Keratinocyte (primary cell): Measurements from ENCODE around the gene PPP1R12A. TPM values are rescaled to one million over a fixed set of nuclear protein-coding genes. Genes with fewer than 3 reads are reported as not detected.

Experiments
- DNase-seq: peaks from one replicate; pipeline ENCODE4 v3.0.0-alpha.2; 2011; ENCODE audit warnings: low read depth, missing footprints, low spot score
- FAIRE-seq: peaks from 2 replicates; lab custom pipeline; 2011; peaks lifted over from hg19 to GRCh38; lab: Jason Lieb, UNC
- H2AFZ ChIP-seq: 2 replicates; pipeline ENCODE4 v1.6.0; 2012; ENCODE audit warnings: low read length, control low read depth, inconsistent platforms; ENCODE audit not compliant: control insufficient read depth
- H3K27ac ChIP-seq: 2 replicates; pipeline ENCODE4 v1.5.1; 2011; ENCODE audit warnings: low read length; ENCODE audit not compliant: control insufficient read depth, insufficient read depth
- H3K27me3 ChIP-seq: 3 replicates; pipeline ENCODE4 v1.6.0; 2011; ENCODE audit warnings: low read length; ENCODE audit not compliant: control insufficient read depth, insufficient read depth; ENCODE audit errors: extremely low read depth
- H3K36me3 ChIP-seq, 2 experiments: 2 replicates in 1 of 2; 3 replicates in 1 of 2; pipeline ENCODE4 v1.5.1; 2011; ENCODE audit warnings: low read length in 2 of 2, mild to moderate bottlenecking in 1 of 2; ENCODE audit not compliant: control insufficient read depth in 2 of 2, insufficient read depth in 2 of 2; ENCODE audit errors: extremely low read depth in 1 of 2
- H3K4me1 ChIP-seq: 3 replicates; pipeline ENCODE4 v1.5.1; 2011; ENCODE audit warnings: low read length; ENCODE audit not compliant: control insufficient read depth, insufficient read depth; ENCODE audit errors: extremely low read depth
- H3K4me2 ChIP-seq: 3 replicates; pipeline ENCODE4 v1.6.0; 2011; ENCODE audit warnings: low read depth, low read length; ENCODE audit not compliant: control insufficient read depth, insufficient read depth; ENCODE audit errors: extremely low read depth
- H3K4me3 ChIP-seq, 3 experiments: fragments of 200-600 bp in 1 of 3; sonication (generic) in 1 of 3; 2 replicates in 2 of 3; 3 replicates in 1 of 3; pipeline ENCODE4 v1.5.1; 2011 to 2016; ENCODE audit warnings: low read length in 3 of 3, mild to moderate bottlenecking in 3 of 3, control low read depth in 2 of 3, inconsistent platforms in 1 of 3, low read depth in 1 of 3, mixed read lengths in 1 of 3, mixed run types in 1 of 3, moderate library complexity in 1 of 3; ENCODE audit not compliant: control insufficient read depth in 2 of 3, insufficient read depth in 2 of 3; ENCODE audit errors: extremely low read depth in 1 of 3
- H3K79me2 ChIP-seq: 2 replicates; pipeline ENCODE4 v1.6.0; 2012; ENCODE audit warnings: low read length; ENCODE audit not compliant: control insufficient read depth, insufficient read depth
- H3K9ac ChIP-seq: 3 replicates; pipeline ENCODE4 v1.6.0; 2011; ENCODE audit warnings: low read length; ENCODE audit not compliant: control insufficient read depth, insufficient read depth; ENCODE audit errors: extremely low read depth
- H3K9me1 ChIP-seq: 3 replicates; pipeline ENCODE4 v1.6.0; 2011; ENCODE audit warnings: low read length; ENCODE audit not compliant: control insufficient read depth, insufficient read depth; ENCODE audit errors: extremely low read depth
- H3K9me3 ChIP-seq: 2 replicates; pipeline ENCODE4 v1.5.1; 2012; ENCODE audit warnings: low read depth, low read length; ENCODE audit not compliant: control insufficient read depth
- H4K20me1 ChIP-seq: 3 replicates; pipeline ENCODE4 v1.6.0; 2011; ENCODE audit warnings: low read length; ENCODE audit not compliant: control insufficient read depth, insufficient read depth; ENCODE audit errors: extremely low read depth
- EZH2 ChIP-seq: IDR thresholded peaks from one replicate; pipeline ENCODE4 v1.6.1; 2012; ENCODE audit warnings: inconsistent platforms, mild to moderate bottlenecking, low read length, moderate library complexity
- dilution Hi-C: fragments of 300-500 bp; cut with MboI; formaldehyde crosslinking; loops from one replicate; pipeline ENCODE4 v1.7.0; 2020; ENCODE audit warnings: low sequenced_read_pairs; ENCODE audit not compliant: extremely low pct_ligation_motif_present
- polyA plus RNA-seq, 5 experiments: library from polyadenylated mRNA; depleted of rRNA in 3 of 5; stranded (reverse) in 3 of 5; stranded (forward) in 1 of 5; unstranded in 1 of 5; fragments of >200 nt; gene quantifications; 1 replicate in 1 of 5; 2 replicates in 3 of 5; 3 replicates in 1 of 5; pipeline versions ENCODE4 v1.2.1 to v1.2.3, GENCODE V29; 2011 to 2012; ENCODE audit warnings: missing spikeins in 2 of 5, low read depth in 1 of 5, low replicate concordance in 1 of 5
- TF ChIP-seq, protein P1 (sequence below), 3 experiments: IDR thresholded peaks in 1 of 3; conservative IDR thresholded peaks in 1 of 3; optimal IDR thresholded peaks in 1 of 3; 2 replicates in 2 of 3; 3 replicates in 1 of 3; pipeline versions ENCODE3 to v1.5.1; 2011; ENCODE audit warnings: low read length in 3 of 3, mild to moderate bottlenecking in 3 of 3, moderate library complexity in 2 of 3, control low read depth in 1 of 3, inconsistent platforms in 1 of 3; ENCODE audit not compliant: insufficient read depth in 2 of 3; ENCODE audit errors: extremely low read depth in 1 of 3

The PPP1R12A gene
- polyA plus RNA-seq, 1 donor (not counting 4 experiments of a cell fraction or from before 2014, with no cell fraction given) = 45.2 TPM

DNA sequence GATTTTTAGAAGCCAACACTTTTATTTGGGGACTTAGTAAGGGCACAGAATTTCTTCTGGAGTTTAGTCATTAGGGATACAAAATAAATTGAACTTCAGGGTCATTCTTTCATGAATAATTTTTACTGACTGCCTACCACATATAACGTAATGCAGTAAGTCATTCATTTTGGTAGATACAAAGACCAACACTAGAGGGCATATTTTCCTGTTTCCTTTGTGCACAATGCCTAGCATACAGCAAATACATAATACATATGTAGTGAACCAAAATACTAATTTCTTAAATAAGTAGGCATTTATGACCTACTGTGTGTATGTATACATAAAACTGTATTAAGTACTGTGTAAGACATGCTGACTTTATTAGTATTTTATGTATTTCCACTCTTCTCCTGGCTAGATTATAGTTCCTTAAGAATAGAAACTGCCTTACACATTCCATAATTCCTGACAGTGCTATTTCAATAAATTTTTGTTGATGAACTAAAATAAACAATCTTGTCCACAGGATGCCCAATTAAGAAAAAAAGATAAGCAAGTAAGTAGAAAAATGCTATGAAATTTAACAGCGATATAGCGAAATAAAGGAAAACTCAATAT lies 47.9 kb downstream of the PPP1R12A start:
- Histone ChIP-seq H3K79me2 (peaks cover 90% of the 10 kb centered on the region), H3K4me3 (no peak overlapping the region), H3K27ac (no peak overlapping the region), H2AFZ (no peak overlapping the region), H3K9ac (no peak overlapping the region), H3K9me1 (no peaks in the 10 kb centered on the region), H3K9me3 (no peaks in the 10 kb centered on the region), H3K4me2 (no peak overlapping the region), H3K27me3 (no peaks in the 10 kb centered on the region), H3K36me3 (no peaks in the 10 kb centered on the region), H4K20me1 (peaks cover 2% of the 10 kb centered on the region), H3K4me1 (peaks cover 10% of the 10 kb centered on the region)
- FAIRE-seq = no peak
- DNase-seq = peak; percentile 23
- dilution Hi-C loops = no loop called here
- TF ChIP-seq EZH2 = no peak
- TF ChIP-seq, protein P1, sequence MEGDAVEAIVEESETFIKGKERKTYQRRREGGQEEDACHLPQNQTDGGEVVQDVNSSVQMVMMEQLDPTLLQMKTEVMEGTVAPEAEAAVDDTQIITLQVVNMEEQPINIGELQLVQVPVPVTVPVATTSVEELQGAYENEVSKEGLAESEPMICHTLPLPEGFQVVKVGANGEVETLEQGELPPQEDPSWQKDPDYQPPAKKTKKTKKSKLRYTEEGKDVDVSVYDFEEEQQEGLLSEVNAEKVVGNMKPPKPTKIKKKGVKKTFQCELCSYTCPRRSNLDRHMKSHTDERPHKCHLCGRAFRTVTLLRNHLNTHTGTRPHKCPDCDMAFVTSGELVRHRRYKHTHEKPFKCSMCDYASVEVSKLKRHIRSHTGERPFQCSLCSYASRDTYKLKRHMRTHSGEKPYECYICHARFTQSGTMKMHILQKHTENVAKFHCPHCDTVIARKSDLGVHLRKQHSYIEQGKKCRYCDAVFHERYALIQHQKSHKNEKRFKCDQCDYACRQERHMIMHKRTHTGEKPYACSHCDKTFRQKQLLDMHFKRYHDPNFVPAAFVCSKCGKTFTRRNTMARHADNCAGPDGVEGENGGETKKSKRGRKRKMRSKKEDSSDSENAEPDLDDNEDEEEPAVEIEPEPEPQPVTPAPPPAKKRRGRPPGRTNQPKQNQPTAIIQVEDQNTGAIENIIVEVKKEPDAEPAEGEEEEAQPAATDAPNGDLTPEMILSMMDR (optimal IDR thresholded peaks at IDR 0.05 in 1 of 3, IDR thresholded peaks at IDR 0.05 in 1 of 3, conservative IDR thresholded peaks at IDR 0.05 in 1 of 3; ENCODE audit: extremely low read depth in 1 of 3, insufficient read depth in 2 of 3, low read length in 3 of 3) = peak in 2 of 3 experiments; percentile 35 to 55

GRCh38 chr12:79885911-79886490 lies 48.9 kb downstream of the PPP1R12A start:
- no peak overlapping the region for H3K9ac ChIP-seq
- peaks cover 10% of the 10 kb centered on the region for H3K4me1 ChIP-seq
- H3K4me2 ChIP-seq = no peak overlapping the region
- H3K9me3 ChIP-seq = no peaks in the 10 kb centered on the region
- FAIRE-seq (no peak), DNase-seq (no peak)
- no peaks in the 10 kb centered on the region for H3K9me1 ChIP-seq
- no peak overlapping the region for H2AFZ ChIP-seq
- H3K27ac ChIP-seq = no peak overlapping the region
- dilution Hi-C loops = no loop called here
- H4K20me1 ChIP-seq = peaks cover 2% of the 10 kb centered on the region
- TF ChIP-seq, protein P1 (optimal IDR thresholded peaks at IDR 0.05 in 1 of 3, IDR thresholded peaks at IDR 0.05 in 1 of 3, conservative IDR thresholded peaks at IDR 0.05 in 1 of 3; ENCODE audit: extremely low read depth in 1 of 3, insufficient read depth in 2 of 3, low read length in 3 of 3) = no peak
- no peak for TF ChIP-seq EZH2
- no peak overlapping the region for H3K4me3 ChIP-seq
- no peaks in the 10 kb centered on the region for H3K27me3 ChIP-seq
- peaks cover 89% of the 10 kb centered on the region for H3K79me2 ChIP-seq
- H3K36me3 ChIP-seq = no peaks in the 10 kb centered on the region
